Stimulated activated CD4-positive, alpha-beta T cell treated with anti-CD3 and anti-CD28 coated beads, Interleukin-15, amount 100 ng/mL, for 1 hour (primary cell): ENCODE measurements around the gene COX7C.

Experiments used
- DNase-seq, 2 donors: peaks; one replicate each; pipeline ENCODE4 v3.0.0-alpha.2; 2020; ENCODE audit warnings: low read depth in 1 of 2, low spot score in 1 of 2

The COX7C gene

GRCh38 chr5:86664173-86664572 is 46.4 kb downstream of the COX7C start:
- DNase-seq, result no peak

- DNase-seq, result no peak
These were observed 48.4 kb downstream of the COX7C start for GRCh38 chr5:86665984-86666760.

- no peak for DNase-seq
These were observed 49.2 kb downstream of the COX7C start for GRCh38 chr5:86666981-86667380.
